GM12891 (cell line): ENCODE results near the gene WIZ.
"Not testable (repeated sequence)": the region's sequence is repeated elsewhere in the genome, so short reads cannot be mapped to it uniquely, and the experiment has no call there.

ENCODE experiments used
- DNase-seq: peaks from one replicate; pipeline ENCODE4 v3.0.0; 2011; ENCODE audit warnings: low spot score; ENCODE audit not compliant: insufficient read length
- FAIRE-seq: peaks from 2 replicates; lab custom pipeline; 2011; peaks lifted over from hg19 to GRCh38; lab: Jason Lieb, UNC
- PAX5 ChIP-seq: IDR thresholded peaks from 2 replicates; pipeline ENCODE4 v1.6.1; 2011; ENCODE audit warnings: low read length, moderate library complexity, mild to moderate bottlenecking; ENCODE audit not compliant: insufficient read depth, severe bottlenecking
- POLR2A ChIP-seq: IDR thresholded peaks from 2 replicates; pipeline ENCODE4 v1.6.1; 2011; ENCODE audit warnings: low read depth, low read length, control low read depth
- POLR2AphosphoS5 ChIP-seq: IDR thresholded peaks from 2 replicates; pipeline ENCODE4 v1.6.1; 2011; ENCODE audit warnings: low read depth, low read length, control low read depth
- POU2F2 ChIP-seq: IDR thresholded peaks from 2 replicates; pipeline ENCODE4 v1.6.1; 2011; ENCODE audit warnings: low read depth, mild to moderate bottlenecking, control low read depth, low read length, moderate library complexity
- SPI1 ChIP-seq: IDR thresholded peaks from 2 replicates; pipeline ENCODE4 v1.6.1; 2011; ENCODE audit warnings: low read depth, low read length, control low read depth
- TAF1 ChIP-seq: IDR thresholded peaks from 2 replicates; pipeline ENCODE4 v1.6.1; 2011; ENCODE audit warnings: low read depth, low read length, control low read depth

WIZ gene

DNA sequence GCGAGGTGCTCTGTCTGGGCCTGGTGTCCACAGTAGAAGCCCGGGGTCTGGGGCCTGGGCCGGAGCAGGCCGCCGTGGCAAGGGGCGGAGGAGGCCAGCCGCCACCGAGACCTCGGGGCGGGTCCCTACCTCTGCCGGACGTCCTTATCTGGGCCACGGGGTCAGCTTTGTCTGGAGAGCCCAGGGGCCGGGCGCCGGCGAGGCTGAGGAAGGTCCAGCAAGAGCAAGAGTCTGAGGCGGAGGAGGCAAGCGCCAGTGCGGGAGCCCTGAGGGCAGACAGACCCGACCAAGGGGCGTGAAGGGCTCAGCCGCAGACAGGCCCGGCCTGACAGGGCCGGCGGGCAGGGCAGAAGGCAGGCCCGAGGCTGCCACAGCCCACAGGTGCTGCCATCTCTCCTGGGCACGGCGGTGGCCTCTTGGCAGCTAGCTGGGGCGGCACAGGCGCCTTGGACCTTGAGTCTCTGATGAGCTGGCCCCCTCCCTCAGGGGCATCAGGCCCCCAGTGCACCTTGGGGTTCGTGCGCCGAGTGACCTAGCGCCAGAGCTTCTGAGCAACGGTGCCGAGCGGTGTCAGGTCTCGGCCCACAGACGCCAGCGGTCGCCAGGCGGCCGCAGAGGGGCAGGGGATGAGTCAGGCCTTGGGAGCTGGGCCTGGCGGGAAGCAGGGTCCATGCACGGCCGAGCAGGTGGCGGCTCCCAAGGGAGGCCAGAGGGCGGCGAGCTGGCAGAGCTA, 51.1 kb downstream of the WIZ start:
- TF ChIP-seq POLR2A (no peak), POU2F2 (no peak), POLR2AphosphoS5 (no peak), TAF1 (no peak)
- DNase-seq (no peak), FAIRE-seq (no peak)

DNA sequence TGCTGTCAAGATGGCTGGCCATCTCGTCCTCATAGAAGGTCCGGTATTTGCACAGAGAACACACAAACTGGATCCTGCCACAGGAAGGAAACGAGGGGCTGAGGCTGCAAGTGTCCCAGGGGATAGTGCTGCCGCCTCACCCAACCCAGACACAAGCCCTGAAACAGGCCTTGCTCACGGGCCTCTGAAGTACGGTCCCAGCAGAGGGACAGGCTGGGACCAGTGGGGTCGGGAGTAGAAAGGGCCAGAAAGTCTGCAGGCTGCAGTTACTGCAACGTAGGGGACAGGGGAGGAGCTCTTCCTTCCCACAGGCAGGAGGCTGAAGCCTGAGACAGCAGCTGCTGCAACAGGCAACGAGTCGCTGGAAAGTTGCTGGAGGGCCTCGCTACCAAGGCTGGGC, 52.0 kb downstream of the WIZ start:
- FAIRE-seq: no peak

DNA sequence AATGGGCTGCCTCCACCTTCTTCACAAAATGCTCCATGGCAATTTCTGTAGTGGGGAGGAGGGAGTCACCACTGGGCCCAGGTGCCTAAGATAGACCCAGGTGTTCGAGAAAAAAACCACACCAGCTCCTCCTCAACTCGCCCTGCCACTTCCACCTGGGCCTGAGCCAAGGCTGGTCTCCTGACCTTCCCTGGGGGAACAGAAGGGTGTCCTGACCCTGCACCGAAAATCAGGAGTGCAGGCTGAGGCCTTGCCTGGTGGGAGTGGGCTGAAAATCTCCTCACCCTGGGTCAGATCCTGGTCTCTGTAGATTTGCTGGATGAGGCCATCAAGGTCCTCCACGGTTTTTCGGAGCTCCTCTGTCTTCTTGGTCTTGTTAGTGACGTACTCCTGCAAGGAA, 52.5 kb downstream of the WIZ start:
- FAIRE-seq: no peak
- no peak for TF ChIP-seq TAF1
- no peak for TF ChIP-seq POLR2AphosphoS5
- TF ChIP-seq POU2F2: no peak
- TF ChIP-seq POLR2A: no peak
- no peak for TF ChIP-seq SPI1
- TF ChIP-seq PAX5: no peak
- no peak for DNase-seq

More for the DNA sequence above, 52.0 kb downstream of the WIZ start:
- DNase-seq: no peak
- no peak for TF ChIP-seq POU2F2
- no peak for TF ChIP-seq POLR2A
- TF ChIP-seq POLR2AphosphoS5: no peak
- no peak for TF ChIP-seq PAX5
- no peak for TF ChIP-seq TAF1
- TF ChIP-seq SPI1: no peak

DNA sequence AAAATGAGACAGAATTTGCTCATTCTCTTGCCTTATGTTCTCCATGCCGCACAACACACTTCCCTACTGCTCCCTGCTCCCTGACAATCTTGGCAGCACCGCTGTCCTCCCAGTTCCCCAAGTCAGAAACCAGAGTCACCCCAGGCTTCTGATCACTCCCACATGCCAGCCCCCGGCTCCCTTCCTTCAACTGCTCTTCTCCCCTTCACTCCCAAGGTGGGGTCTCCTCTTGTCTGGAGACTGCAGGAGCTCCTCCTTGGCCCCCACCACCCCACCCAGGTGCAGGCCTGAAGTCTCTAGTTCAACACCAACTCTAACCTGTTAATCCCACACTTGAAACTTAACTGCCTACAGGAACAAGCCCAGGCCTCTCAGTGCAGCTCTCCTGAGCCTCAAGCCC, 53.3 kb downstream of the WIZ start:
- FAIRE-seq (no peak), DNase-seq (no peak)
- TF ChIP-seq SPI1: no peak
- no peak for TF ChIP-seq TAF1
- TF ChIP-seq PAX5: no peak
- TF ChIP-seq POU2F2: no peak
- no peak for TF ChIP-seq POLR2A
- no peak for TF ChIP-seq POLR2AphosphoS5

DNA sequence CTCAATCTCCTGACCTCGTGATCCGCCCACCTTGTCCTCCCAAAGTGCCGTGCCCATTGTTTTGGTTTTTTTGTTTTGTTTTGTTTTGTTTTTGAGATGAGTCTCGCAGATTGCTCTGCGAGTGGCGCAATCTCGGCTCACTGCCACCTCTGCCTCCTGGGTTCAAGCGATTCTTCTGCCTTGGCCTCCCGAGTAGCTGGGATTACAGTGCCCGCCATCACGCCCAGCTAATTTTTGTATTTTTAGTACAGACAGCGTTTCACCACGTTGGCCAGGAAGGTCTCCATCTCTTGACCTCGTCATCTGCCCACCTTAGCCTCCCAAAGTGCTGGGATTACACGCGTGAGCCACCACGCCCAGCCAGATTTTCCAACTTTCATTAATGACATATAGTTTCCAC, 54.5 kb downstream of the WIZ start:
- FAIRE-seq, DNase-seq: not testable (repeated sequence)

DNA sequence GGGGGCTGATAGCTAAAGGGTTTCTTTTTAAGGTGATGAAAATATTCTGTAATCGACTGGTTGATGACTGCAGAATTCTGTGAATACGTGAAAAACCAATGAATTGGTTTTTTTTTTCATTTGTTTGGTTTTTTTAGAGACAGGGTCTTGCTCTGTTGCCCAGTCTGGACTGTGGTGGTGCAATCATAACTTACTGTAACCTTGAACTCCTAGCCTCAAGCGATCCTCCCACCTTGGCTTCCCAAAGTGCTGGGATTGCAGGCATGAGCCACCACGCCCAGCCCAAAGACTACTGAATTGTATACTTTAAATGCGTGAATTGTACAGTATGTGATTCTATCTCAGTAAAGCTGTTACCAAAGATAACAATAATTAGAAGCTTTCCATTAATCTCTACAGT, 55.3 kb downstream of the WIZ start:
- FAIRE-seq (no peak), DNase-seq (no peak)
- TF ChIP-seq POLR2A (no peak), POU2F2 (no peak), POLR2AphosphoS5 (no peak), SPI1 (no peak), PAX5 (no peak), TAF1 (no peak)

DNA sequence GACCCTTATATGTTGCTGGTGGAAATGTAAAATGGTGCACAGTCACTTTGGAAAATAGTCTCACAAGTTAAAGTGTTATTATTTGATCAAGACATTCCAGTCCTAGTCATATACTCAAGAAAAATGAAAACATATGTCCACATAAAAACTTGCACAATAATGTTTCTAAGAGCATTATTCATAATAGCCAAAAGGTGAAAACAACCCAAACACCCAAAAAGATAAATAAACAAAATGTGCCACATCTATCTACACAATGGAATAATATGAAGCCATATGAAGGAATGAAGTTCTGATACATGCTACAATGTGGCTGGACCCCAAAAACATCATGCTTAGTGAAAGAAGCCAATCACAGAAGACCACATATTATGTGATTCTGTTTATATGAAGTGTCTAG, 55.8 kb downstream of the WIZ start:
- FAIRE-seq (no peak), DNase-seq (no peak)
- TF ChIP-seq TAF1 (no peak), POLR2A (no peak), POLR2AphosphoS5 (no peak), PAX5 (no peak), POU2F2 (no peak), SPI1 (no peak)

DNA sequence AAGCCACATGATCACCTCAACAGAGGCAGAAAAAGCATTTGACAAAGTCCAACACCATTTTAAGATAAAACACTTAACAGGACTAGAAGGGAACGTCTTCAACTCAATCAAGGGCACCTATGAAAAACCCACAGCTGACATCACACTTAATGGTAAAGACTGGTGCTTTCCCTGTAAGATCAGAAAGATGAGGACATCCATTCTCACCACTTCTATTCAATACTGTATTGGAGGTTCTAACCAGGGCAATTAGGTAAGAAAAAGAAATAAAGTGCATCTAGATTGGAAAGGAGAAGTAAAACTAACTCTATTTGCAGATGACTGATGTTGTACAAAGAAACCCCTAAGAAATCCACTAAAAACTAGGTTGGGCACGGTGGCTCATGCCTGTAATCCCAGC, 58.9 kb downstream of the WIZ start:
- TF ChIP-seq PAX5: no peak
- TF ChIP-seq POLR2AphosphoS5: no peak
- no peak for TF ChIP-seq TAF1
- no peak for TF ChIP-seq POLR2A
- TF ChIP-seq POU2F2: no peak
- TF ChIP-seq SPI1: no peak
- FAIRE-seq: no peak
- no peak for DNase-seq

DNA sequence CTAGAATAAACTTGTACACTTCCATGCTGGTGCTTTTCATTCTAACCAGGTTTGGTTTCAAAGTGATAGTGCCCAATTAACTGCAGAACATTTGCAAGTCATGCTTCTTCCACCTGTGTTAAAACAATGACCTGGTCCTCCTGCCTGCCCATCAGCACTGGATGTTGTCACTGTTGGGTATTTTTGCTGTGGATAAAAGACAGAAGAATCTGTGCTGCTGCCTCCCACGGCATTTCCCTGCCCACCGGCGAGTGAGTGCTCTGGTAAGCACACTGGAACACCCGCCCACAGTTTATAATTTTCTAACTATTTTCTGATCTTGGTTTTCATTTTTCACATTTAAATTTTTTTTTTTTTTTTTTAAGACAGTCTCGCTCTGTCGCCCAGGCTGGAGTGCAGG, 67.9 kb downstream of the WIZ start:
- no peak for DNase-seq
- peak; percentile 16 for FAIRE-seq
- TF ChIP-seq POLR2AphosphoS5 (no peak), SPI1 (no peak), PAX5 (no peak), POLR2A (no peak), POU2F2 (no peak), TAF1 (no peak)

DNA sequence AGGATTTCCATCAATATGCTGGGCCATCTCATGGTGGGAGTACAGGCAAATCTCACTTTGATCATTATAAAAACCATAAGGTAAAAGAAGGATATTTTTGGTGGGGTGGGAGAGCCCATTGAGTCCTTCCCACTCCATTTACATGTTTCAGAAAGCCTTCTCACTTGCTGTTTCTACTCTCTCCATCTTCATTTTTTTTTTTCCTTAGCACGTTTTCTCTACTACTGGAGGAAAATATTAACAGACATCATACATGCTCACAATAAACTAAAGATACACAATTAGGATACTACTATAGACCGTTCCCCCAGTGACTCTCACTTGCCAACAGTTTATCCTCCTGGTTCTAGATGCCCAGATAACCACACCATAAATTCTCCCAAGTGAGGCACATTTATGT, 68.3 kb downstream of the WIZ start:
- DNase-seq (no peak), FAIRE-seq (no peak)
- TF ChIP-seq PAX5 (no peak), POLR2AphosphoS5 (no peak), SPI1 (no peak), POU2F2 (no peak), POLR2A (no peak), TAF1 (no peak)
